Activated naive CD4-positive, alpha-beta T cell treated with anti-CD3 and anti-CD28 coated beads for 36 hours (primary cell): ENCODE data around the gene EHMT1. TPM values are rescaled to one million over a fixed set of nuclear protein-coding genes. Genes with fewer than 3 reads are reported as not detected.
A peak's percentile ranks its signal among the peaks of the same experiment; 100 is the strongest.

Source experiments
- CTCF ChIA-PET: fragments of 350-600 bp; sonication (Branson Sonifier 250); formaldehyde crosslinking; loops from one replicate; lab custom pipeline; 2021; ENCODE audit warnings: antibody characterized with exemption; lab: Charles Lee
- DNase-seq: peaks from one replicate; pipeline ENCODE4 v3.0.0-alpha.2; 2020
- H3K27ac Mint-ChIP-seq: one replicate; pipeline ENCODE4 v1.8.0; 2021; ENCODE audit warnings: mild to moderate bottlenecking, mixed read lengths
- H3K27me3 Mint-ChIP-seq: one replicate; pipeline ENCODE4 v1.8.0; 2021; ENCODE audit warnings: low read depth, mixed read lengths
- H3K36me3 Mint-ChIP-seq: one replicate; pipeline ENCODE4 v1.8.0; 2021; ENCODE audit warnings: low read depth, mixed read lengths
- H3K4me1 Mint-ChIP-seq: one replicate; pipeline ENCODE4 v1.8.0; 2021; ENCODE audit warnings: low read depth, mixed read lengths
- H3K4me3 Mint-ChIP-seq: one replicate; pipeline ENCODE4 v1.8.0; 2021; ENCODE audit warnings: mild to moderate bottlenecking, moderate library complexity, mixed read lengths
- H3K9me3 Mint-ChIP-seq: one replicate; pipeline ENCODE4 v1.8.0; 2021; ENCODE audit warnings: mixed read lengths
- intact Hi-C: fragments of 100-400 bp; cut with micrococcal nuclease; formaldehyde crosslinking; loops from one replicate; pipeline ENCODE4 v1.15.1; 2023
- total RNA-seq, 2 experiments: library from RNA; stranded (reverse); gene quantifications; one replicate each; pipeline ENCODE4 v1.2.3, GENCODE V29; 2021

Gene EHMT1
- total RNA-seq, 2 experiments from 2014 or later = 57.9 to 59.0 TPM

DNA sequence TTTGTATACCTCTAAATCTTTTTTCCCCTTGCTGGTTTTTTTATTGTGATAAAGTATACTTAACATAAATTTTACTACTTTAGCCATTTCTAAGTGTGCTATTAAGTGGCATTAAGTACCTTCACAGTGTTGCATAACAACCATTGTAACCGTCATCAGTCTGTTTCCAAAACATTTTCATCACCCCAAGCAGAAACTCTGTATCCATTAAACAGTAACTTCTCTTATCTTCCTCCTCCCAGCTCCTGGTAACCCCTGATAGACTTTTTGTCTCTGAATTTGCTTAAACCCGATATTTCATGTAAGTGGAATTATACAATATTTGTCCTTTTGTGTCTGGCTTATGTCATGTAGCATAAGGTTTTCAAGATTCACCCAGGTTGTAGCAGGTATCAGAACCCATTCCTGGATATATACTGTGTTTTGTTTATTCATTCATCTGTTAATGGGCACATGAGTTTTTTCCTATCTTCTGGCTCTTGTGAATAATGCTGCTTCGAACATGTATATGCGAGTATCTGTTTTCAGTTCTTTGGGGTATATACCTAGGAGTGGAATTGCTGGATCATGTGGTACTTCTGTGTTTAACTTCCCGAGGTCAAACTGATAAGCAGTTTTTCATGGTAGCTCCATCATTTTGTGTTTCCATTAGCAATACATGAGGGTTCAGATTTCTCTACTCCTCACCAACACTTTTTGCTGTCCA, 66.4 kb downstream of the EHMT1 start:
- Mint-ChIP-seq H3K27ac (no peak overlapping the region), H3K36me3 (no peaks in the 10 kb centered on the region), H3K4me3 (no peak overlapping the region), H3K27me3 (no peaks in the 10 kb centered on the region), H3K4me1 (peaks cover 35% of the 10 kb centered on the region), H3K9me3 (no peaks in the 10 kb centered on the region)
- intact Hi-C loops = no loop called here
- CTCF ChIA-PET = no interaction called here
- no peak for DNase-seq

DNA sequence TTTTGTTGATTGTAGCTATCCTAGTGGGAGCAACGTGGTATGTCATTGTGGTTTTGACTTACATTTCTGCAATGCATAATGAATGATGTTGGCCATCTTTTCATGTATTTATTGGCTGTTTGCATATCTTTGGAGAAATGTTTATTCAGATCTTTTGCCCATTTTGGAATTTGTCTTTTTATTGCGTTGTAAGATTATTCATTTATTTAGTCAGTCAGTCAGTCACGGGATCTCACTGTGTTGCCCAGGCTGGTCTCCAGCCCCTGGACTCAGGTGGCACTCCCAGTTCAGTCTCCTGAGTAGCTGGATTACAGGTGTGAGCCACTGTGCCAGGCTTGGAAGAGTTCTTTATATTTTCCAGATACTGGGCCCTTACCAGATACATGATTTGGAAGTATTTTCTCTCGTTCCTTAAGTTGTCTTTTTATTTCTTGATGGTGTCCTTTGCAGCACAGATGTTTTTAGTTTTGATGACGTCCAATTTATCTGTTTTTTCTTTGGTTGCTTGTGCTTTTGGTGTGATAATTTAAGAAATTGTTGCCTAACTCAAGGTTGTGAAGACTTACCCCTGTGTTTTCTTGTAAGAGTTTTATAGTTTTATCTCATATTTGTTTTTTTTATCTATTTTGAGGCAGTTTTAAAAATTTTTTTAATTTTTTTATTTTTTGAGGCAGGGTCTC, 67.1 kb downstream of the EHMT1 start:
- no peaks in the 10 kb centered on the region for H3K36me3 Mint-ChIP-seq
- no peak for DNase-seq
- H3K4me1 Mint-ChIP-seq = peaks cover 38% of the 10 kb centered on the region
- H3K27ac Mint-ChIP-seq = no peak overlapping the region
- CTCF ChIA-PET = no interaction called here
- intact Hi-C loops = no loop called here
- no peak overlapping the region for H3K4me3 Mint-ChIP-seq
- no peaks in the 10 kb centered on the region for H3K27me3 Mint-ChIP-seq
- H3K9me3 Mint-ChIP-seq = no peaks in the 10 kb centered on the region

DNA sequence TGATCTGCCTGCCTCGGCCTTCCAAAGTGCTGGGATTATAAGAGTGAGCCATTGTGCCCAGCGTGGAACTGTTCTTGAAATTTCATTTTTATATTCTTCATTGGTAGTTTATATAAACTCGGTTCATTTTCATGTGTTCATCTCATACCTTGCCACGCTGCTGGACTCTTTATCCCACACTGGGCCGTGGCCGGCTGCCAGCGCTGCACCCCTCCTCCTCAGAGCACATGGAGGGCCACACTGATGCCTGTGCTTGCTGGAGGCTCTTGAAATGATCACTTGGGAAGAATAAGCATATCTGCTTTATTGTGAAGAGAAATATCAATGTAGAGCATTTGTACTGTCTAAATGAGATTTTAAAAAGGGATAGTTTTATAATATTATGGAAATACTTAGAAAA, 69.5 kb downstream of the EHMT1 start:
- peaks cover 49% of the 10 kb centered on the region for H3K4me1 Mint-ChIP-seq
- no peak for DNase-seq
- H3K27ac Mint-ChIP-seq = no peak overlapping the region
- no peak overlapping the region for H3K4me3 Mint-ChIP-seq
- peaks cover 2% of the 10 kb centered on the region for H3K36me3 Mint-ChIP-seq
- H3K27me3 Mint-ChIP-seq = no peaks in the 10 kb centered on the region
- intact Hi-C loops = no loop called here
- CTCF ChIA-PET = no interaction called here
- H3K9me3 Mint-ChIP-seq = no peaks in the 10 kb centered on the region

- Mint-ChIP-seq H3K27ac (no peak overlapping the region), H3K4me1 (peaks cover 47% of the 10 kb centered on the region)
- intact Hi-C loops = no loop called here
Measured at GRCh38 chr9:137688725-137689124, 69.9 kb downstream of the EHMT1 start.

GRCh38 chr9:137689745-137690529, 71.1 kb downstream of the EHMT1 start:
- intact Hi-C loops = no loop called here
- Mint-ChIP-seq H3K27ac (no peak overlapping the region), H3K9me3 (no peaks in the 10 kb centered on the region), H3K27me3 (no peaks in the 10 kb centered on the region), H3K4me1 (peaks cover 54% of the 10 kb centered on the region), H3K36me3 (peaks cover 2% of the 10 kb centered on the region), H3K4me3 (no peak overlapping the region)
- DNase-seq = no peak
- CTCF ChIA-PET = interaction anchor here (1.2 kb wide), 1 partner anchor 19 kb away, joined by 4 read pairs; no protein-coding TSS in a partner anchor

More at GRCh38 chr9:137688725-137689124, 69.9 kb downstream of the EHMT1 start:
- CTCF ChIA-PET = interaction anchor here (1.2 kb wide), 1 partner anchor 18 kb away, joined by 4 read pairs; no protein-coding TSS in a partner anchor
- peaks cover 2% of the 10 kb centered on the region for H3K36me3 Mint-ChIP-seq
- H3K9me3 Mint-ChIP-seq = no peaks in the 10 kb centered on the region
- H3K4me3 Mint-ChIP-seq = no peak overlapping the region
- DNase-seq = no peak
- no peaks in the 10 kb centered on the region for H3K27me3 Mint-ChIP-seq

- no peaks in the 10 kb centered on the region for H3K27me3 Mint-ChIP-seq
- intact Hi-C loops = no loop called here
- peaks cover 51% of the 10 kb centered on the region for H3K4me1 Mint-ChIP-seq
- no peak overlapping the region for H3K4me3 Mint-ChIP-seq
- CTCF ChIA-PET = interaction anchor here (0.6 to 0.9 kb wide), 3 partner anchors 18 to 184 kb away, joined by 3 read pairs; no protein-coding TSS in a partner anchor
- H3K36me3 Mint-ChIP-seq = peaks cover 2% of the 10 kb centered on the region
- H3K27ac Mint-ChIP-seq = no peak overlapping the region
- no peak for DNase-seq
- H3K9me3 Mint-ChIP-seq = no peaks in the 10 kb centered on the region
Measured at GRCh38 chr9:137690930-137691645, 72.3 kb downstream of the EHMT1 start.

DNA sequence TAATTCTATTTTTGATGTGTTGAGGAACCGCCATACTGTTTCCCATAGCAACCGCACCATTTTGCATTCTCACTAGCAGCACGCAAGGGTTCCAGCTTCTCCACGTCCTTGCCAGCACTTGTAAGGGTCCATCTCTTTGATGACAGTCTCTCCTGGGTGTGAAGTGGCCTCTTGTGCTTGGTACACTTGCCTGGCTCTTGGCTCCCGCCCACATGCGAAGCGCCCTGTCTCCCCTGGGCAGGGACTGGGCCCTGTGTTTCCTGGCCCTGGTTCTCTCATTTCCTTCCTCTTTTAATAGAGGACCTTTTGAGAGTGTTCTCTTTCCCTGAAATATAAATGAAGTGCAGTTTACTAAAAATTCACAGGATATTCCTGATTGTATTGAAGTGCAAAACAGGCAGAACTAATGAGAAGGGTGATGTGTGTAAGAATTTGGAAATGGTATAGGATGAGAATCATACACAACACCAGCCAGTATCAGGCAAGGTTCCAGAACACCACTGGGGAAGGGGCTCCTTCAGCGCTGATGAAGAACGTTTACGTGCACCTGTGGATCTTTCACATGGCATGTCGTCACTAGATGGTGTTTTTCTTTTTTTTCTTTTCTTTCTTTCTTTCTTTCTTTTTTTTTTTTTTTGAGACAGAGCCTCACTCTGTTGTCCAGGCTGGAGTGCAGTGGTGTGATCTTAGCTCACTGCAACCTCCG, 73.0 kb downstream of the EHMT1 start:
- no peak overlapping the region for H3K4me3 Mint-ChIP-seq
- DNase-seq = no peak
- no peaks in the 10 kb centered on the region for H3K9me3 Mint-ChIP-seq
- H3K27me3 Mint-ChIP-seq = no peaks in the 10 kb centered on the region
- H3K27ac Mint-ChIP-seq = peak overlapping the region; percentile 15
- H3K4me1 Mint-ChIP-seq = peaks cover 55% of the 10 kb centered on the region
- CTCF ChIA-PET = interaction anchor here (0.6 kb wide), 1 partner anchor 185 kb away, joined by 3 read pairs; no protein-coding TSS in a partner anchor
- peaks cover 2% of the 10 kb centered on the region for H3K36me3 Mint-ChIP-seq
- intact Hi-C loops = no loop called here

DNA sequence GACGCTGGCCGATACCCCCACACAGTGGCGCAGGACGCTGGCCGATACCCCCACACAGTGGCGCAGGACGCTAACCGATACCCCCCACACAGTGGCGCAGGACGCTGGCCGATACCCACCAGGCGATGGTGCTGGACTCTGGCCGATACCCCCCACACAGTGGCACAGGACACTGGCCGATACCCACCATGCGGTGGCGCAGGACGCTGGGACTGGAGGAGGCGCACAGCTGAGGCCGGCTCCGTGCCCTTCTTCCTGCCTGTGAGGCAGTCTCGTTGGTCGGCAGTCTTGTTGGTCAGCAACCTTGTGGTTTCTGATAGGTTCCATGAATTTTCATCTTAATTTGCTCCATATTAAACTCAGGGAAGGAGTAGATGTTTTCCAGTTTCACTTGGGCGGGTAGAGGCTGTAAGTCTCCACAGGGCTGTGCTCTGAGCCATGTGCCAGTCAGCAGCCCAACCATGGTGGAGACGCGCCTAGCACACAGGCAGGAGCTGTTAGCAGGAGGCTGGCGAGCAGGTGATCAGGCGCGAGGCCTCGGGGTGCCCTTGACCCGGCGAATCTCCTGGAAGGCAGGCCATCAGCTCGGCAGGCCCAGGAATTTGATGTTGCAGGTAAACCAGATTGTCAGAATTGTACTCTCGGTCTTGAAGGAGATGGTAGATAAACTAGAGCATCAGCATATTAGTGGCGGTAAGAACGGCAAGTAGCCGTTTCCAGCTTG, 75.6 kb downstream of the EHMT1 start:
- H3K4me1 Mint-ChIP-seq = peaks cover 52% of the 10 kb centered on the region
- no peak overlapping the region for H3K4me3 Mint-ChIP-seq
- intact Hi-C loops = no loop called here
- no peaks in the 10 kb centered on the region for H3K9me3 Mint-ChIP-seq
- peaks cover 2% of the 10 kb centered on the region for H3K36me3 Mint-ChIP-seq
- no peak overlapping the region for H3K27ac Mint-ChIP-seq
- DNase-seq = no peak
- no peaks in the 10 kb centered on the region for H3K27me3 Mint-ChIP-seq
- CTCF ChIA-PET = interaction anchor here (0.6 kb wide), 1 partner anchor 111 kb away, joined by 4 read pairs; no protein-coding TSS in a partner anchor

GRCh38 chr9:137694962-137695875, 76.4 kb downstream of the EHMT1 start:
- no peaks in the 10 kb centered on the region for H3K27me3 Mint-ChIP-seq
- peaks cover 45% of the 10 kb centered on the region for H3K4me1 Mint-ChIP-seq
- intact Hi-C loops = no loop called here
- peaks cover 2% of the 10 kb centered on the region for H3K36me3 Mint-ChIP-seq
- no peak overlapping the region for H3K27ac Mint-ChIP-seq
- no peaks in the 10 kb centered on the region for H3K9me3 Mint-ChIP-seq
- H3K4me3 Mint-ChIP-seq = no peak overlapping the region
- DNase-seq = peak; percentile 20
- CTCF ChIA-PET = interaction anchor here (0.6 kb wide), 1 partner anchor 110 kb away, joined by 4 read pairs; no protein-coding TSS in a partner anchor

DNA sequence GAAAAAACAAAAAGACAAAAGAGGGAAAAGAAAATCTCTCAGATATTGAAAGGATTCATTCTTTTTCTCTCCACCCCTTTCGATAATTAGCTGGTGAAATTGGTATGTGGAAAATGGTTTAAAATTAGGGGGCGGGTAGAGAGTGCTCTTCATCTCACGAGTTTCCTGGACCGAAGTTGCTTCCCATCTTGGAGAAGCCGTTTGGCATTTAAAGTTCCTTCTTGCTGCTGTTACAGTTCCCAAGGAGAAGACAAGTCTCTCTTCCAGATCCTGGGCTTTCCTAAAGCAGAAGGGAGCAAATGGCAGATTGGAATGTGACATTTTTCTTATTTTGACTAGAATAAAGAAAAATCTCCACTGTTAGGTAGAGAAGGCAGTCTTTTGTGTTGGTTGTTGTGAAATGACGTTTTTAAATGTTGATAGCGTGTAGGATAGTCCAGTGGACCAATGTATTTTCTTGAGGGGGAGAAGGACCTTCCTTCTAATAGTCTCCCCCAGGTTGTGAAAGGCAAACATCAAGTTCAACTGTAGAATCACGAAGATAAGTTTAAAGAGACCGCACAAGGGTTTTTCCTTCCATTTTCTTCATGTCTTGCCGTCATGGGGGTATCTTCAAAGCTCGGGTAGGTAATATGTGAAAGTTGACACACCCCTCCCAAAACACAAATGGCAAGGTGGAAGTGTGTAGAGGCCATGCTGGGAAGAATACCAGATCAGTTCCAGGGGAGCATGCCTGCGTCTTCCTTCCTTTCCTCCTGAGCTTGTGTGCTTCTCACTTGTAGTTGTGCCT, 77.5 kb downstream of the EHMT1 start:
- H3K27ac Mint-ChIP-seq = no peak overlapping the region
- H3K36me3 Mint-ChIP-seq = peaks cover 6% of the 10 kb centered on the region
- CTCF ChIA-PET = no interaction called here
- no peaks in the 10 kb centered on the region for H3K27me3 Mint-ChIP-seq
- no peak overlapping the region for H3K4me3 Mint-ChIP-seq
- H3K9me3 Mint-ChIP-seq = peaks cover 3% of the 10 kb centered on the region
- H3K4me1 Mint-ChIP-seq = peaks cover 40% of the 10 kb centered on the region
- DNase-seq = no peak
- intact Hi-C loops = no loop called here
